Thyroid gland (tissue), 4 donors: Measurements from ENCODE around the gene OLFM1. TPM values are rescaled to one million over a fixed set of nuclear protein-coding genes. Genes with fewer than 3 reads are reported as not detected.
A peak's percentile ranks its signal among the peaks of the same experiment; 100 is the strongest.

ENCODE experiments used
- DNase-seq, 2 donors: peaks; one replicate each; pipeline ENCODE4 v3.0.0-alpha.2; 2019
- H3K27ac ChIP-seq, 3 donors: fragments of 200-600 bp; sonication (generic); 1 replicate in 2 of 3; 2 replicates in 1 of 3; pipeline ENCODE4 v1.5.1; 2016 to 2019; ENCODE audit warnings: mild to moderate bottlenecking in 1 of 3, moderate library complexity in 1 of 3
- H3K27me3 ChIP-seq: fragments of 200-600 bp; sonication (generic); one replicate; pipeline ENCODE4 v1.5.1; 2019
- H3K36me3 ChIP-seq, 2 donors: fragments of 200-600 bp; sonication (generic); one replicate each; pipeline ENCODE4 v1.5.1; 2016 to 2019
- H3K4me1 ChIP-seq, 2 donors: fragments of 200-600 bp; sonication (generic); one replicate each; pipeline ENCODE4 v1.5.1; 2017 to 2019
- H3K4me3 ChIP-seq, 3 donors: fragments of 200-600 bp; sonication (generic); replicated peaks in 1 of 3; 1 replicate in 2 of 3; 2 replicates in 1 of 3; pipeline ENCODE4 v1.5.1; 2016; ENCODE audit warnings: mild to moderate bottlenecking in 1 of 3
- H3K9me3 ChIP-seq: fragments of 200-600 bp; sonication (generic); one replicate; pipeline ENCODE4 v1.5.1; 2017
- POLR2A ChIP-seq, 2 donors: fragments of 450-650 bp; IDR thresholded peaks; one replicate each; pipeline ENCODE4 v1.6.1; 2017; ENCODE audit warnings: antibody characterized with exemption in 2 of 2, mild to moderate bottlenecking in 2 of 2, moderate library complexity in 1 of 2
- WGBS, 2 donors: methylation state at CpG; one replicate each; pipeline ENCODE4 v1.1.5; 2017; 5-methylcytosine and 5-hydroxymethylcytosine counted together
- intact Hi-C: fragments of 100-400 bp; cut with DNase I; formaldehyde crosslinking; loops from one replicate; pipeline ENCODE4 v1.15.1; 2023
- total RNA-seq, 4 donors: library from RNA; depleted of rRNA; stranded (reverse); fragments of >200 nt; gene quantifications; one replicate each; pipeline ENCODE4 v1.2.3, GENCODE V29; 2016
- TF ChIP-seq, protein P1 (sequence below), 6 experiments: fragments of 200-600 bp in 3 of 6; fragments of 450-650 bp in 3 of 6; sonication (generic) in 3 of 6; IDR thresholded peaks; one replicate each; pipeline ENCODE4 v1.5.1; 2016 to 2019; ENCODE audit warnings: antibody characterized with exemption in 6 of 6, mild to moderate bottlenecking in 2 of 6, inconsistent platforms in 1 of 6, moderate library complexity in 1 of 6

The OLFM1 gene
- total RNA-seq, 4 donors from 2014 or later: 7.2 to 25.8 (median 17.4) TPM

- 33 to 100% methylated on average over 1 to 8 of the region's 9 CpGs for WGBS, 2 donors
- intact Hi-C loops: no loop called here
- Histone ChIP-seq H3K27ac (no peak overlapping the region), H3K4me3 (no peak overlapping the region), H3K4me1 (peaks cover 0 to 6% of the 10 kb centered on the region in 2 donors), H3K27me3 (no peaks in the 10 kb centered on the region), H3K9me3 (no peaks in the 10 kb centered on the region), H3K36me3 (no peaks in the 10 kb centered on the region)
- TF ChIP-seq, protein P1, sequence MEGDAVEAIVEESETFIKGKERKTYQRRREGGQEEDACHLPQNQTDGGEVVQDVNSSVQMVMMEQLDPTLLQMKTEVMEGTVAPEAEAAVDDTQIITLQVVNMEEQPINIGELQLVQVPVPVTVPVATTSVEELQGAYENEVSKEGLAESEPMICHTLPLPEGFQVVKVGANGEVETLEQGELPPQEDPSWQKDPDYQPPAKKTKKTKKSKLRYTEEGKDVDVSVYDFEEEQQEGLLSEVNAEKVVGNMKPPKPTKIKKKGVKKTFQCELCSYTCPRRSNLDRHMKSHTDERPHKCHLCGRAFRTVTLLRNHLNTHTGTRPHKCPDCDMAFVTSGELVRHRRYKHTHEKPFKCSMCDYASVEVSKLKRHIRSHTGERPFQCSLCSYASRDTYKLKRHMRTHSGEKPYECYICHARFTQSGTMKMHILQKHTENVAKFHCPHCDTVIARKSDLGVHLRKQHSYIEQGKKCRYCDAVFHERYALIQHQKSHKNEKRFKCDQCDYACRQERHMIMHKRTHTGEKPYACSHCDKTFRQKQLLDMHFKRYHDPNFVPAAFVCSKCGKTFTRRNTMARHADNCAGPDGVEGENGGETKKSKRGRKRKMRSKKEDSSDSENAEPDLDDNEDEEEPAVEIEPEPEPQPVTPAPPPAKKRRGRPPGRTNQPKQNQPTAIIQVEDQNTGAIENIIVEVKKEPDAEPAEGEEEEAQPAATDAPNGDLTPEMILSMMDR (IDR thresholded peaks at IDR 0.05): no peak
- no peak for TF ChIP-seq POLR2A (IDR thresholded peaks at IDR 0.05)
- DNase-seq: peak; percentile 52 to 67
Observed at GRCh38 chr9:135103001-135103446, 15.6 kb downstream of the OLFM1 start.

DNA sequence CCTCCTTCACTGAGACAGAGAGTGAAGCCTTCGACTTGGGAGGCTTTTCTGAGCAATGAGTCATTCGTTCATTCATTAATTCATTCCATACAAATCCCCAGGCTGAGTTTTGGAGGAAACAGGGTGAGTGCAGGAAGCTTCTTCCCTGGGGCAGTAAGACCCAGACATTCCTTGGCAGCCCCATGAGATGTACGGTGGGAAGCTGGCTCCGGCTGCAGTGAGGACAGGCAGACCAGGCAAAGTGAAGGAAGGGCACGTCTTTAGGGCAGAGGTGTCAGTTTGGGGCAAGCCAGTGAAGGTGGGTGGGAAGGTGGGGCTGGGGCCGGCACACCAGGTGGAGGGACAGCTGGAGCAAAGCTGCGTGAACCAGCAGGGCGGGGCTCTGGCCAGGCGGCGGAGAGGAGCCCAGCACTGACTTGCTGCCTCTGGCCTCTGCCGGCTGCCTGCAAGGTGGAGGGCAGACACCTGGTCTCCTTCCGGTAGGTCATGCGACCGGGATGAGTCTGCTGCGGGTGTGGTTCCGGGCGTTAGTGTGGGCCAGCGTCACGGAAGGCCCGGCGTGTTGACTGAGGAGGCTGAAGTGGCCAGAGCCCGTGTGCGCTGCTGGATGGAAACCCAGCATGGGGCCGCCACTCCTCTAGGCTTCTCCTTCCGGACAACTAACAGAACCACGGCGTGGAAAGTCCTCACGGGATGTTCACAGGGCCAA lies 16.6 kb downstream of the OLFM1 start:
- Histone ChIP-seq H3K4me3 (no peak overlapping the region), H3K36me3 (no peaks in the 10 kb centered on the region), H3K27me3 (no peaks in the 10 kb centered on the region), H3K4me1 (peaks cover 0 to 6% of the 10 kb centered on the region in 2 donors), H3K27ac (no peak overlapping the region), H3K9me3 (no peaks in the 10 kb centered on the region)
- DNase-seq: peak in 1 of 2 donors; percentile 8
- WGBS, 2 donors: 52 to 61% methylated on average over 23 to 27 of the region's 28 CpGs
- intact Hi-C loops: no loop called here
- TF ChIP-seq, protein P1 (IDR thresholded peaks at IDR 0.05): no peak

- Histone ChIP-seq H3K4me3 (no peak overlapping the region), H3K27me3 (no peaks in the 10 kb centered on the region), H3K9me3 (no peaks in the 10 kb centered on the region), H3K27ac (no peak overlapping the region), H3K36me3 (no peaks in the 10 kb centered on the region), H3K4me1 (peaks cover 0 to 6% of the 10 kb centered on the region in 2 donors)
- intact Hi-C loops: no loop called here
- no peak for TF ChIP-seq POLR2A (IDR thresholded peaks at IDR 0.05)
- TF ChIP-seq, protein P1 (IDR thresholded peaks at IDR 0.05): no peak
- no peak for DNase-seq
- 74 to 76% methylated on average over 11 to 12 of the region's 12 CpGs for WGBS, 2 donors
Observed at GRCh38 chr9:135104761-135105160, 17.3 kb downstream of the OLFM1 start.

GRCh38 chr9:135105211-135105745 lies 17.8 kb downstream of the OLFM1 start:
- no peak for TF ChIP-seq POLR2A (IDR thresholded peaks at IDR 0.05)
- no peak for DNase-seq
- peaks cover 0 to 6% of the 10 kb centered on the region in 2 donors for H3K4me1 ChIP-seq
- no peaks in the 10 kb centered on the region for H3K9me3 ChIP-seq
- WGBS, 2 donors: 77 to 80% methylated on average over 15 to 18 of the region's 31 CpGs
- H3K4me3 ChIP-seq: no peak overlapping the region
- intact Hi-C loops: no loop called here
- H3K27ac ChIP-seq: no peak overlapping the region
- H3K27me3 ChIP-seq: no peaks in the 10 kb centered on the region
- no peaks in the 10 kb centered on the region for H3K36me3 ChIP-seq

DNA sequence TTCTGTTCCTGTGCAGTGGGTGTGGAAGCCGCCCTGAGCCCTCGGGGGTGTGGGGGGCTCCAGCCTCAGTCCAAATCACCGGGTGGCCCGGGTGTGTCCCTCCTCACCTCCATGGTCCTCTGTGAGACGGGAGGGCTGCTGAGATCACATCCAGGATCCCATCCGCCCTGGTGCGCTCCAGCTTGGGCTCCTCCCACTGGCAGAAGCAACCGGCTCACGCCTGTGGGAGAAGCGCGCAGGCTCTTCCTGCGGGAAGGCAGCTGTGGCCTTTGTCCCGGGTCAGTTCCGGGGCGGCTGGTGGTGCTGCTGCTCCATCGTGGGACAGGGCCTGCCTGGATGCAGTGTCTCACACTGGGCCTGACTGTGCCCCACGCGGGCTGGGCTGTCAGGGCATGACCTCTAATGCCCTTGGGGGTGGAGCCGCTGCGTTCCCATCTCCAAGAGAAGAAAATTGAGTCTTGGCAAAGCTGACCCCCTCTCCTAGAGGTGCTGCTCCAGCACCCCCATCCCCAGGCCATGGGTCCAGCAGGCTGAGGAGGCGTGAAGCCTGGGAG lies 18.5 kb downstream of the OLFM1 start:
- WGBS, 2 donors: 80 to 94% methylated on average over 3 of the region's 21 CpGs
- H3K36me3 ChIP-seq: no peaks in the 10 kb centered on the region
- no peak overlapping the region for H3K27ac ChIP-seq
- intact Hi-C loops: no loop called here
- H3K4me3 ChIP-seq: no peak overlapping the region
- H3K9me3 ChIP-seq: no peaks in the 10 kb centered on the region
- H3K27me3 ChIP-seq: no peaks in the 10 kb centered on the region
- peak in 1 of 2 donors; percentile 25 for DNase-seq
- no peak for TF ChIP-seq POLR2A (IDR thresholded peaks at IDR 0.05)
- TF ChIP-seq, protein P1 (IDR thresholded peaks at IDR 0.05): no peak
- H3K4me1 ChIP-seq: peaks cover 0 to 6% of the 10 kb centered on the region in 2 donors
